Skeletal muscle tissue (tissue), 4 donors: Measurements from ENCODE around the gene MCM7. TPM values are rescaled to one million over a fixed set of nuclear protein-coding genes. Genes with fewer than 3 reads are reported as not detected.
A peak's percentile ranks its signal among the peaks of the same experiment; 100 is the strongest.

Source experiments
- H3K27ac ChIP-seq: one replicate; pipeline ENCODE4 v1.7.0; 2013; ENCODE audit warnings: mild to moderate bottlenecking, low read depth, low read length, inconsistent platforms
- H3K27me3 ChIP-seq, 3 donors: one replicate each; pipeline ENCODE4 v1.7.0; 2013; ENCODE audit warnings: low read length in 3 of 3; ENCODE audit not compliant: control insufficient read depth in 3 of 3, insufficient read depth in 3 of 3
- H3K36me3 ChIP-seq, 3 donors: one replicate each; pipeline ENCODE4 v1.7.0; 2013; ENCODE audit warnings: low read length in 3 of 3; ENCODE audit not compliant: control insufficient read depth in 3 of 3, insufficient read depth in 3 of 3
- H3K4me1 ChIP-seq, 3 donors: one replicate each; pipeline ENCODE4 v1.7.0; 2013; ENCODE audit warnings: low read length in 3 of 3, mild to moderate bottlenecking in 3 of 3; ENCODE audit not compliant: control insufficient read depth in 3 of 3, insufficient read depth in 3 of 3
- H3K4me3 ChIP-seq, 3 donors: one replicate each; pipeline ENCODE4 v1.7.0; 2013; ENCODE audit warnings: low read length in 3 of 3
- H3K9ac ChIP-seq, 3 donors: one replicate each; pipeline ENCODE4 v1.7.0; 2013; ENCODE audit warnings: low read length in 3 of 3, mild to moderate bottlenecking in 3 of 3, moderate library complexity in 2 of 3, low read depth in 1 of 3
- H3K9me3 ChIP-seq, 3 donors: one replicate each; pipeline ENCODE4 v1.7.0; 2013; ENCODE audit warnings: low read length in 3 of 3; ENCODE audit not compliant: control insufficient read depth in 3 of 3
- total RNA-seq: library from RNA; depleted of rRNA; stranded (reverse); fragments of >200 nt; gene quantifications from one replicate; pipeline ENCODE4 v1.2.3, GENCODE V29; 2014
- donor health status: Osteomylitis.

Gene MCM7
- total RNA-seq, 1 donor from 2014 or later = 42.3 TPM

- H3K27me3 ChIP-seq = no peaks in the 10 kb centered on the region
- no peak overlapping the region for H3K9ac ChIP-seq
- H3K9me3 ChIP-seq = no peaks in the 10 kb centered on the region
- H3K36me3 ChIP-seq = peaks cover 0 to 4% (median 3%) of the 10 kb centered on the region in 3 donors
- H3K27ac ChIP-seq = no peak overlapping the region
- H3K4me3 ChIP-seq = no peak overlapping the region
- peaks cover 26 to 54% (median 31%) of the 10 kb centered on the region in 3 donors for H3K4me1 ChIP-seq
Measured at GRCh38 chr7:100122568-100122967, 21.4 kb upstream of the MCM7 start.

GRCh38 chr7:100122067-100122466 lies 20.9 kb upstream of the MCM7 start:
- no peak overlapping the region for H3K9ac ChIP-seq
- H3K4me1 ChIP-seq = peaks cover 26 to 49% (median 31%) of the 10 kb centered on the region in 3 donors
- no peaks in the 10 kb centered on the region for H3K9me3 ChIP-seq
- H3K27me3 ChIP-seq = no peaks in the 10 kb centered on the region
- no peak overlapping the region for H3K4me3 ChIP-seq
- H3K27ac ChIP-seq = no peak overlapping the region
- peaks cover 0 to 4% (median 3%) of the 10 kb centered on the region in 3 donors for H3K36me3 ChIP-seq

GRCh38 chr7:100120733-100121036 lies 19.5 kb upstream of the MCM7 start:
- Histone ChIP-seq H3K4me1 (peaks cover 19 to 41% (median 25%) of the 10 kb centered on the region in 3 donors), H3K27ac (no peak overlapping the region), H3K27me3 (no peaks in the 10 kb centered on the region), H3K36me3 (peaks cover 0 to 4% (median 3%) of the 10 kb centered on the region in 3 donors), H3K9ac (peak overlapping the region in 1 of 3 donors; percentile 91), H3K9me3 (no peaks in the 10 kb centered on the region), H3K4me3 (peak overlapping the region in 2 of 3 donors; percentile 86 to 98)

- peaks cover under 1 to 4% (median 3%) of the 10 kb centered on the region in 3 donors for H3K36me3 ChIP-seq
- H3K9ac ChIP-seq = peak overlapping the region; percentile 83 to 91 (median 89)
- H3K4me1 ChIP-seq = peaks cover 15 to 36% (median 23%) of the 10 kb centered on the region in 3 donors
- H3K4me3 ChIP-seq = peak overlapping the region; percentile 86 to 99 (median 98)
- no peaks in the 10 kb centered on the region for H3K27me3 ChIP-seq
- H3K9me3 ChIP-seq = no peaks in the 10 kb centered on the region
- H3K27ac ChIP-seq = peak overlapping the region; percentile 85
Measured at GRCh38 chr7:100119970-100120732, 19.0 kb upstream of the MCM7 start.

- H3K9me3 ChIP-seq = no peaks in the 10 kb centered on the region
- peaks cover 15 to 30% (median 23%) of the 10 kb centered on the region in 3 donors for H3K4me1 ChIP-seq
- H3K4me3 ChIP-seq = peak within 1 kb of the TSS; percentile 86 to 99 (median 98)
- peaks cover 0 to 4% (median 2%) of the 10 kb centered on the region in 3 donors for H3K36me3 ChIP-seq
- no peaks in the 10 kb centered on the region for H3K27me3 ChIP-seq
- H3K9ac ChIP-seq = peak within 1 kb of the TSS; percentile 83 to 91 (median 89)
- H3K27ac ChIP-seq = peak within 1 kb of the TSS; percentile 85
Measured at GRCh38 chr7:100119072-100119969, 18.1 kb upstream of the MCM7 start, which contains the start of the genes CNPY4 and TAF6. CNPY4 (plus strand) TSS chr7:100119634; CDS start chr7:100119745, 111 bp downstream. TAF6 (minus strand) TSS chr7:100119358; CDS start chr7:100114209, 5,149 bp downstream.

- Histone ChIP-seq H3K27ac (peak overlapping the region; percentile 85), H3K27me3 (no peaks in the 10 kb centered on the region), H3K9me3 (no peaks in the 10 kb centered on the region), H3K9ac (peak overlapping the region; percentile 83 to 91 (median 89)), H3K4me3 (peak overlapping the region; percentile 86 to 99 (median 98)), H3K4me1 (peaks cover 15 to 30% (median 23%) of the 10 kb centered on the region in 3 donors), H3K36me3 (peaks cover 6 to 10% (median 8%) of the 10 kb centered on the region in 3 donors)
Measured at GRCh38 chr7:100118388-100119071, 17.3 kb upstream of the MCM7 start.

- no peak overlapping the region for H3K27ac ChIP-seq
- no peak overlapping the region for H3K4me3 ChIP-seq
- H3K9me3 ChIP-seq = no peaks in the 10 kb centered on the region
- peaks cover 25% of the 10 kb centered on the region in 3 donors for H3K36me3 ChIP-seq
- H3K9ac ChIP-seq = no peak overlapping the region
- H3K4me1 ChIP-seq = peaks cover 8 to 16% (median 14%) of the 10 kb centered on the region in 3 donors
- H3K27me3 ChIP-seq = no peaks in the 10 kb centered on the region
Measured at GRCh38 chr7:100115026-100115425, 13.8 kb upstream of the MCM7 start.

GRCh38 chr7:100111914-100112313 lies 10.7 kb upstream of the MCM7 start:
- Histone ChIP-seq H3K9ac (no peak overlapping the region), H3K9me3 (no peaks in the 10 kb centered on the region), H3K36me3 (peaks cover 43 to 49% (median 46%) of the 10 kb centered on the region in 3 donors), H3K4me3 (no peak overlapping the region), H3K4me1 (no peaks in the 10 kb centered on the region), H3K27me3 (no peaks in the 10 kb centered on the region), H3K27ac (no peak overlapping the region)

GRCh38 chr7:100111156-100111555 lies 10.0 kb upstream of the MCM7 start:
- H3K36me3 ChIP-seq = peaks cover 48 to 53% (median 53%) of the 10 kb centered on the region in 3 donors
- H3K27ac ChIP-seq = no peak overlapping the region
- H3K9ac ChIP-seq = no peak overlapping the region
- no peaks in the 10 kb centered on the region for H3K27me3 ChIP-seq
- no peaks in the 10 kb centered on the region for H3K9me3 ChIP-seq
- H3K4me3 ChIP-seq = no peak overlapping the region
- H3K4me1 ChIP-seq = no peaks in the 10 kb centered on the region
